CD4-positive, alpha-beta T cell treated with Interleukin-4 for 4 hours (primary cell): Measurements from ENCODE around the gene LRTM1.

Experiments used
- DNase-seq: peaks from one replicate; pipeline ENCODE4 v3.0.0-alpha.2; 2020

LRTM1 gene

DNA sequence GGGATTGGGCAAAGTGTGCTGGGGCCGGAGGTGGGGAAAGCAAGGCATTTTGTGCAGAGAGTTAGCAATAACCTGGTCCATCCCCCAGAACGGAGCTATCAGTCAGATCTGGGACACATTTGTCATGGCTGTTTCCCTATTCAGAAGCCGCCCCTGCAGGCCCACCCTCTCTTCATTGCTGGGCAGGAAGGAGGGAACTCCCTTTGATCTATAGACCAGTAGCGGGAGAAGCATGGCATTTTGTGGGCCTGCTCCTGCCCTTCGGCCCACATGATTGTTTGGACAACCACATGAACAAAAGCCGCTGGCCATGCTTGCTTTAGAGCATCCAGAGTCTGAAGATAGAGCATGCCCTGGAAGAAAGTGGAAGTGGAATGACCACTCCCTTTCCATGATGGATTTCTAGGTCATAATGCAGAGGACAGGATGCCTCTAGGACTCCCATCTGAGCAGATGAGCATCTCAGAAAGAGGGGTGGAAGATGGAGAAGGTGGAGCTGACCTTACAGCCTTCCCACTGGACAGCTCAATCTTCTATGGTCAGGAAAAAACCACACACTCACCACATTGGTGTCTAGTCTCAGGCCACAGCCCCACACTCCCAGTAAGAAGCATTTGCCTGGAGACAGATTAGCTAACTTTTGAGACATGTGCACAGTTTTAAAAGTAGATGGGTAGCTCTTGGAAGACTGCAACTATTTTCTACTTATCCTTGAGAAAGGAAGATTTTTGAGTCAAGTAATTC lies 11.9 kb upstream of the LRTM1 start:
- no peak for DNase-seq

DNA sequence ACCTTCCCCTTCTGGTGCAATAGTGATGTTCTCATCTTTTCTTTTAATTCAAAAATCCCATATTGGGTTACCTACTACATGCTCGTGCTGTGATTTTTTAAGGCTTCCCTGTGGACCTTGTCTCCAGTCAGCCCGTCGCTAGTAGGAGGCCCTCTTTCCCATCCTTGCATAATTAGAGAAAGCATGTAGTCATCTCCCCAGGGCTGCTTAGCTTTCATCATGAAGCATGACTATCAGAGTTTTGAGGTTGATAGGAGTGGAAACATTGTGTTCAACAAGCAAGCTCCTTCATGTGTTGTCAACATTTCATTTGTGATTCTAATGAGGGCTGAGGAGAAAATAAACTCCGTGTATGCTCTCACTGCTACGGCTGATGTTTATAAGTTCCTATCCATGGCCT lies 8.7 kb upstream of the LRTM1 start:
- DNase-seq, result no peak

DNA sequence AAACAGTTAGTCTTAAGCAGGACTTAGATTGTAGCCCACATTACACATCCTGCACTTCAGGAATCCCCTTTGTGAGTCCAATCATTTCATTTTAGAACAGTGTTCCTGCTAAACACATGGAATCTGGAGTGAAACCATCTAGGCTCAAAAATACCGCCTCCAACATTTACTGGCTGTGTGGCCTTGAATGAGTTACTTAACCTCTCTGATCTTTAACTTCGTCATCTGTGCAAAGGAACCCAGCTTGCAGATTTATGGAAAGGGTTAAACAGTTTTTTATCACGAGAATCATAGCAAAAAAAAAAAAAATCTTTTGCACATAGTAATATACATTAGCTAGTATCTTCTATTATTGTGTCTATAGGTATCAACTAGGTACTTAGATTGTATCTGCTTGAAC lies 8.0 kb upstream of the LRTM1 start:
- no peak for DNase-seq

DNA sequence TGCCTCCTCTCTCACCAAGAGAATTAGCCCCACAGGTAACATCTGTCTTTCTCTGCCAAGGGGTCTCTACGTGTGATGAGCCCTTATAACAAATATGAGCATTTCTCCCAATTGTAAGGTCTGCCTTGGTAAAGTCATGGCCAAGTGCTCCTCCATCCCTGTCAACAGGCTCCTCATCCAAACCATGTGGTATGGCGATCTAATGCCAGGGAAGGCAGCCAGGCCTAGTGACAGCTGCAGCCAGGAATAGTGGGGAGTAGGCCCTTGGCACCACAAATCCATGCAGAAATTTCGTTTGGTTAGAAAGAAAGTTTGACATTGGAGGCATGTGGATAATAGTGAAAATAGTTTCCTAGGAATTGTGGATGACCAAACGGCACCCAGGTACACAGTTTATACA lies 4.7 kb upstream of the LRTM1 start:
- no peak for DNase-seq

DNA sequence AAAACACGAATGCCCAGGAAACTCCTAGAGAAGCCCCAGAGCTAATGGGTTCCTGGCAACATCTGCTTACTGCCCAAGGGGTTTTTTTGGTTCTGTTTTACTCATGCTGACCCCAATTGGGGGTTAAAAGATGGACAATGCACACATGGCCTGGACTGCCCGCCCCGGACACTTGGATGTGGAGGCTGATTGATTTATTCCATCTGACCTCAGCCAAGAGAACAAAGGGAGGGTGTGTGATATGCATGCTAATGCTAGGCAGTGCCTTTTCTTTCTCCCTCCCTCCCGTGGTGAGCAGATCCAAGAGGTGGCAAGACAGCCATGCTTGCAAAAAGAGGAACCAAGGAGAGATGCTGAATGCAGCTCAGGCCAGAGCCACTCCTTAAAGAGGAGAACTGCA lies 3.3 kb upstream of the LRTM1 start:
- no peak for DNase-seq

DNA sequence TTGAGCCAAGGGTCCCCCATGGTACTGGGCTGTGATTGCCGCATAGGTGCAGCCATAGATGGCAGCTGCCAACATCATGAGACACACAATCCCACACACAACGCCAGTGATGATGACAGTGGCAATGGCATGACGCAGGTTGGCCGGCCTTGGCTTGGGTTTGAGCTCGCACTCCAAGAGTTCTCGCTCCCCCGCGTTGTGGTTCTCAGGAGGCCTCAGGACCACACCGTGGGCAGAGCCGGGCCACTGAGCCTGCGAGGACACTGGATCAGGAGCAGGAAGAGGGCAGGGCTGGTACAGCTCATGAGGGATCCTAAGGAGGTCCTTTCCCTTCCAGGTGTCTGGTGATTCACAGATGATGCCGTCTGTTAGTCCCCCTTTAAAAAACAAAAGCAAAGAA lies 9.3 kb downstream of the LRTM1 start:
- DNase-seq, result no peak

DNA sequence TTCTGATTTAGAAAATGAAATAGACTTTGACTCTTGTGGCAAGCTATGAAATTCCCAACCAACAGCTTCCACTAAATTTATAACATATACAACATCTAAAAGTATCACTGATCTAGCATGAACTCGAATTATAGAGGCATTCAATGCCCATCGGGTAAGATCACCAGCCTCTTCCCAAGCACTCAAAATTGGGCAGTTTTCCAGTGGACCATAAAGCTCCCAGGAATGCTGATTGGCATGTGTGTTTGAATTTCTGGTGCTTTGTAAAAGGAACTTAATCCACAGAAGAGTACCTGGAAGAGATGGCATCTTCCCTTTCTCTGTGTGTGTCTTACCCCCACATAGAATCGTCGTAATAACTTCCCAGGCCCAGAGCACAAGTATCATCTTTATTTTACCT lies 10.0 kb downstream of the LRTM1 start:
- DNase-seq, result no peak

DNA sequence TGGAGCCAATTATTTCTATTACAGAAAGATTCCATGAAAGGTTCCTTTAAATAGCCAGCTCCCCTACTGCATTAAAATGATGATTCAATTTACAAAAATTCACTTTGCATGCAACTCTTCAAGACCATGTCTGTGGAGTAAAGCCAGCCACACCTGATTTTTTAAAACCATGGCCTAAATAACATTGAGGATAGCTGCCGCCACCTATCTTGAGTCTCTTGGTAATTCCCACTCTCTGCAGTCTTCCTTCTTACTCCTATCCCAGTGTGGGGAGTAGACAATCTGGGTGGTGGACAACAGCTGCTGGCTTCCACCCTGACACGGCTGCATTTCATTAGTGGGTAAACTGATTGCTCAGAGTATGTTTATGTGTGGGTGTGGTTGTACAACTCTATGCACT lies 10.7 kb downstream of the LRTM1 start:
- no peak for DNase-seq

DNA sequence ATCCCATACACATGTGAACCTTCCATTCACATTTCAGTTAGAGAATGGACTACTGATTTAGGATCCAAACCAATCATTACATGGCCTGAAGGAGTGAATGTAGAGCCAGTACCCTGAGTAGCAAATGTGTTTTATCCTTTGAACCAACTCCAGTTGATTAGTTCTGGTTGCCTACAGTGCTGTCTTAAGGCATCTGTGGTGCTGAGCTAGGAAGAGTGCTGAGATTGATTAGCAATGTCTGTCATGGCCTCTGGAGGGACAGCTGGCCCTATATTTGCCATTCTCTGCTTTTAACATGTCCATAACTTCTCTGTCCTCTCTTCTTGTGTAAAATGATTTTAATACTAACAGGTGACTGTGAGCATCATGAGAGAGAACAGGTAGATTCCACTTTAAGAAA lies 11.1 kb downstream of the LRTM1 start:
- DNase-seq, result no peak

DNA sequence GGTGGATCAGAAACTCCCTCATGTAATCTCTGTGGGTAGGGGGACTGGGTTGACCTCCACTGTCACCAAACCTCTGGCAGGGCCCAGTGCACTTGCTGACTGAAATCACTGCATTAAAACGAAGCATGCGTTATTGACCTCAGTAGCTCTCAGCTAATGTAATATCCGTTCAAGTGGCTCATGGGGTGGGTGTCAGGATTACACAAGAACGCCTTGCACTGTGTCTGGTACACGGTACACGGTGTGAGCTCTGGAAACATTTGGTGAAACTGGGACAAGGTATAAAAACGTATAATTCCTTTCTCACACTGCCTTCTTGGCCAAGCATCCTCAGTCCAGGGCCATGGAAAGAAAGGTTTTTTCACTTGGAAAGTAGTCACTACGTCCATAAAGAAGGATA lies 11.9 kb downstream of the LRTM1 start:
- DNase-seq, result no peak

DNA sequence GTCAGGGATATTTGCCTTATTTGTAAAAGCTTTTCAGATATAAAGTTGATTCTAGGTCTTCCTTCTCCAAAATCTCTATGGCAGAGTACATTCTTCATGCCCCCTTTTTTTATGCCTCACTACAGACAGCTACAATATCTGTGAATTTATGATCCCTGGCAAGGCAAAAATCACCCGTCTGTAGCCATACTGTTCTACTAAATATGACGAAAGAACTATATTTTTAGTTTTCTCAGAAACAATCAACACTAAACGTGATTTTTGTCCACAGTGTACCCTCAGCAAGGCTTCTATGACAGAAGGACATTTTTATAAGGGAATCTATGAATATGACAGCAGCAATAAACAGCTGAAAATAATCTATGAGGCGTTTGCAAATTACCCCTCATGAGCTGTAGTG lies 12.7 kb downstream of the LRTM1 start:
- DNase-seq, result no peak

DNA sequence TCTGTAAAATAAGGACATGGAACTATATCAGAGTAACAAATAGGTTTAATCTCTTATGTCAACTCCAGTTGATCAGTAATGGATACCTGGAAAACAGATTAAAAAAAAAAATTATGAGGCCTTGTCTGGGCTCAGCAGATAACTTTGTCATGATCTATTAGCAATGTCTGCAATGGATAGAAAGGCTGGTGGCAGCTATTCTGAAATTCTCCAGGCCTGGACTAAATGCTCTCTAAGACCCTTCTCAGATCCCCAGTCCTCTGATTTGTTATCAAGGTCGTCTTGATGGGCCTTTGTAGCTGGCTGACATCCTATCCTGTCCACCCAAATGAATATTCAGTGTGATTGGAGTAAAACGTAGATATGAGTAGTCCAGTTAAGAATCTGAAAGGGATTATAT lies 13.7 kb downstream of the LRTM1 start:
- DNase-seq, result no peak

DNA sequence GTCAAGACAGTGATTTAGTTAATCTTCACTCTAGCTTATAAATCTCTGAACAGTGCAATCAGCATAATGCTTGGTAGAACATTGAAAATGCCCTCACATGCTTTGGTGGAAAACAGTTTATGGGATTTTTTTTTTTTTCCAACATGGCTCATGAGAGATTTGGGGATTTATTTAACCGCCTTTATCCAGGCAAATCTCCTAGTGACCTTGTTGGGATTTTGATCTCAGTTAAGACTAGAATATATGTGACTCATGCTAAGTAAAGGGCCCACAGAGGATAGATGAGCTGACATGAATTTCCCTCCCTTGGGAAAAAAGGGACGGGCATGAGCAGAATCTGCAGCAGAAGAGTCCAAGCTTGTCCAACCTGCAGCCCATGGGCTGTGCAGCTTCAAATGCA lies 18.7 kb downstream of the LRTM1 start:
- DNase-seq, result no peak

DNA sequence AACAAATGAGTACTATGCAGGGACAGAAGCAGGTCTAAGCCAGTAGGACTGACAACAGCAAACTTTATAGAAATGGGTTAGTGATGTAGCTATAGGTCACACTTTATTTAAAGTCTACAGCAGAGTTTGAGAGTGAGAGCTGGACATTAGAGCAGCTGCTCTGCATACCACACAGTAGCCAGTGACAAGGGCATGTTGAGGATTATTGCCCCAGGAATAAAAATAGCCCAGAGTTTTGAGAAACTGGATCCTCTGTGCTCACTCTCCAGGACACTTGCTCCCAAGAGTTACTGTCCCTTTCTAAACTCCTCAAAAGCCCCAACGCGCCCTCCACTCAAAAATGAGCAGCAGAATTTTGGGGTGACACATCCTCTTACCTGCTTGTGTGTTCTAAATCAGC lies 21.1 kb downstream of the LRTM1 start:
- DNase-seq, result no peak

DNA sequence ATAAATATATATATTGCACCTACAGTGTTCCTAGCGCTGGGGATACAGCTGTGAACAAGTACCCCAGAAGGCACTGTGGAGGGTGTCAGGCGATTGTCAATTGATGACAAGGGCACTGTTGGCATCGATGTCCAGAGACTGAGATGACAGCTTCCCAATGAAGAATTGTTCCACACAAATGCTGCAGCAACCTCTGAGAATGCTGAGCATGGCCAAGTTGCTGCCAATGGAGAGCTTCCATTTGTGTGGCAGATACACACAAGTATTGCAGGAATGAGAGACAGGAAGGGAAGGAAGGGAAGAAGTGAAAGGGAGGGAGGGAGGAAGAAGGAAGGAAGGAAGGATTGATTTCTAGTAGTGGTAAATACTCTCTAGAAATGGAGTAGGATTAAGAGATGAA lies 21.9 kb downstream of the LRTM1 start:
- DNase-seq, result no peak

DNA sequence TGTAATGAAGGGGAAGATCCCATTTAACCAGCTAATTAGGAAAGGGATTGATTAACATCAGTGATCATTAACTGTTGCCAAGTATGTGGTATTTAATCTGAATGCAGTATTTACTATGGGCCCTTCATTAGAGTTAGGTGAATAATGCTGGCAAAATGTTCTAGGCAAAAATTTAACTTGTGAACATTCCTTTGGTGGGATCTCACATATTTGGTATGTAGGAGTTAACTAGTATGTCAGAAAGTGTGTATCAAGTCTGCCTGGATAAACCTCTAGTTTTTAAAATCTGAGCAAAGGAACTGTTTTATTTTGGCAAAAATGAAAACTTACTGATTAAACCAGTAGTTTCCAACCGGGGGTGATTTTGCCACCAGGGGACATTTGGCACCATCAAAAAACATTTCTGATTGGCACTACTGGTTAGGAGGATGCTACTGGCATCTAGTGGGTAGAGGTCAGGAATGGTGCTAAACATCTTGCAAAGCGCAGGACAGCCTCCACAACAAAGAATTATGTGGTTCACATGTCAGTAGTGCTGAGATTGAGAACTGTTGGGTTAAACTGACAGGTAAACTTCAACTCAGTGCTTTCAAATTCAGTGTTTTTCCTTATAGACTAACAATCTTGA lies 22.5 kb downstream of the LRTM1 start:
- DNase-seq, result no peak

DNA sequence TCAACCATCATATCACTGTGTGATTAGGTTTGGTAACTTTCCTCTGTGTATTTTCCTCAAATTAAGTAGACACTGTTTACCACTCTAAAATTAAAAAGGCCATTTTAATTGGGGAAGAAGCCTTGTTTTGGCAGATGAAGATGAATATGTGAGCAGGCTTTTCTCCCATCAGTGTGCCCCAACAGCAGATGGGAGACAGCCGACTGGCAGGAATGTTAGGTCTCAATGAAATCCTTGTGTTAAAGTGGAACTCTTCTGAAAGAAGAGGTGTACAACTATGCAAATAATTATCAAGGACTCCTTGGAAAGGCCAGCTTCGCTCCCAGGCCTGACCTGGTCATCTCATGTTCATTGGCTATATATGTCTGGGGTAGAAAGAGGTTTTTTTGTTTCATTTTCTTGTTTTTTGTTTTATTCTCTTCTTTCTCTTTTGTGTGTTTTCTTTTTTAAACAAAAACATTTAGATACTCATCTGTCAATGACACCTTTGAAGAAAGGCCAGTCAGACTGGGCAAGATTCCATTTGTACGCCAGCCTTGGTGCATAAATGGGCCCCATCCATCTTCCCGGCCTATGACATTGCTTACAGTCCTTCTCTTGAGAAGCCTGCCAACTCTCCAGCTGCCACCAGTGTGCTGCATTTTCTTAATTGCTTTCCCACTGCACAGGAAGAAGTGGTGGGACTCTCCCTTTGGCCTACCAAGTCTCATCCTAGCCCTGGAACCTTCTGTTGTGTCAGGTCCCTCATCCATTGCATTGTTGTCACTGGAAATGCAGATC lies 25.8 kb downstream of the LRTM1 start:
- DNase-seq, result no peak

DNA sequence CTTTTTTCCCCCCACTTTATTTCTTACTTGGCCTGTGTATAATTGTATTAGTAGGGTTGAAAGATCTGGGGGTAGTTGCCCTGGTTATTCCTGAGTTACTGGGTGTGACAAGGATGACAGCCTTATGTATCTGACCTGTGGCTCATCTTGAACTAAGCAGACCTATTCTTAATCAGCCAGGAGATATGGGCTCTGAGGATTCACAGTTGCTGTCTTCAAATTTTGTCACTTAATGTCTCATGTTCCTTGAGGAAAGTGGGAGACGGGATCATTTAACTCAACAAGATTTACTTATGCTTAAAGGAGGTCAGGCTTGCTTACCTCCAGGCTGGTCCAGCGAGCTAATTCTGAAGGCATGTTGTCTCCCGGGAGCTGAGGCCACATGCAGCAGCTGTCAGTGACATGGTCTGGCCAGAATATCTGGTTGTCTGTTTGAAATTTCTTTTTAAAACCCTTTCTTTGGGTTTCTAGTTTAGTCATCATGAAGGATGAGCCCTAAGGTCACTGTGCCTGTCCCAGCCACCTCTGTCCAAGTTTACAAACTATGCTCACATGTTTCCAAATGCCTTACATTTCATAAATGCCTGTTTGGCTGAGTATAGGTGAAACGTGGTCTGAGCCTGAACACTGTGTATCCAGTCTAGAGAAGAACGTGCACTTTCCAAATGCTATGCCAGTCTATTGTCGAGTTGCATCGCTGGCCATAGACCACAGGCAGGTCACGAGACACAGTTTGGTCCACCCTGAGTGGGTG lies 26.8 kb downstream of the LRTM1 start:
- no peak for DNase-seq

DNA sequence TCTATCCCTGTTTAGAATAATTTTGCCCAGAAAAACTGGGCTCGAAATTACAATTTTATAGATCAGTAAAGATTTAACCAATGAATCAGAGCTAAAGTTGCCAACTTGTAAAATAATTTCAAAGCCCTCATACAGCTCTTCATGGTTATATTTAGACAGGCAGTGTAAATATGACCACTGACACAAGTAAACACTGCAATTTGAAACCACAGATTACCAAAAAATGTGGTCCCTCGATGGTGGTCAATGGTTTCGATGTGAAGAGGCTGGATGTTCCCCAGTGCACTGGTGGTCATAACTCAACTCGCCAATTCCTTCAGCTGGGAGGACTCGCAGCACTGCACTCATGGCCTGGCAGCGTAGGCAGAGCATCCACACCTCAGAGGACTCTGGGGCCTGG lies 28.6 kb downstream of the LRTM1 start:
- no peak for DNase-seq

DNA sequence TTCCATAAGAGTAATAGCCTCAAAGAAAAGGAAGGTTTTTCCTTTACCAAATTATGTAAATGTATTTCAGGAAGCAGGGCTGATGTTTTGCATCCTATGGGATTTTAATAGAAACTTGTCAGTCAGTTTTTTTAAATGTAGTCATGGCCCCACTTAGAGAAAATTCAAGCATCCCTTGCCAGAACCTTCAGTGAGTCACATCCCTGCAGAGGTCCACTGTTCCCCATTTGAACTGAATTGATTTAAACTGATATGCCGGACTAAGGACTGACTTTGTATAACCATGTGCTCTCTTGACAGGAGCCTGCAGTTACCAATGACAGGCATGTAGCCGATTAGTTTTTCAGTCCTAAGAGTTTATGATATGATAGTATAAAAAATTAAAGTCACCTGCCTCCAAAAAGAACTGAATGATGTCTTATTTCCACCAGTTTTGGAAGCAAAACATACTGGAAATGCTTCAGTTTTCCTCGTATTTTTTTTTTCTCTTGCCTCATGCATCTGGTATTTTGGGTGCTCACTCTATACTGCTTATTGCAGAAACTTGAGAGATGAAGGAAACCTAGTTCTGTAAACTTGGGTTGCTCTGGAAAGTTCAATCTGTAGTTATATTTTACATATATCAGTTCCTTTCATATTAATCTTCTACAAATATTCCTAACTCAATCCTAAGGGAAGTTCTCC lies 30.7 kb downstream of the LRTM1 start:
- no peak for DNase-seq

DNA sequence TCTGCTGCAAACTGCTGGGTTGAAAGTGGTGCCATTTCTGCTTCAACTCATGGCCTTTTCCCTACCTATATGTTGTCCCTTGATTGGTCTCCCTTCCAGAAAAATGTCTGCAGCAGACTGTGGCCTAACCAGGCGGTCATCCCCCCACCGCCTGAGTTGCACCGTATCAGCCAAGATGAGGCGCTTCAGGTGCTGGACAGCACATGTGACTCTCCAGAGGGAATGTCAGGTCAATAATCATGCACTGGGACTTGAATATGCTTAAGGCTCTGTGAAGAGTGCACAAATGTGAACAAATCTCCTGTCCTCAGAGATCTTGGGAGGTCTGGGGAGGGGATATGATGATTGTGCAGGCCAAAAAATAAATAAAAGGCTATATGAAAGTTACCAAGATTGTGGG lies 32.2 kb downstream of the LRTM1 start:
- DNase-seq, result no peak

DNA sequence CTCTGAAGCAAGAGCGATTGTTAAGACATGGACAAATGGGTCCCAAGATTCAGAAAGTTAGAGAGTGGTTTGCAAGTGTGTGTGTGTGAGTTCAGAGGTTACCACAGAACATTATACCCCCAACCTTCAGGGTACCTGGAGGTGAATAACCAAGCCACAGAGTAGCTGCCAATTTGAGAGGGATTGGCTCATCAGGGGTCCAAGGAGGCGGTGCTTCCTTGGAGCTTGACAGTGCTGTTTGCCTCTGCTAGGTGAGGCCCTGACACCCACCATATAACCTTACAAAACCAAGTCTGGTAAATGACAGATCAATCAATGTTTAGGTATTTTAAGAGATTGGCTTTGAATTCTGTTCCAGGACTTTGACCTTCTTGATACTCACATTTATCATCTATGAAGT lies 35.7 kb downstream of the LRTM1 start:
- DNase-seq, result no peak

DNA sequence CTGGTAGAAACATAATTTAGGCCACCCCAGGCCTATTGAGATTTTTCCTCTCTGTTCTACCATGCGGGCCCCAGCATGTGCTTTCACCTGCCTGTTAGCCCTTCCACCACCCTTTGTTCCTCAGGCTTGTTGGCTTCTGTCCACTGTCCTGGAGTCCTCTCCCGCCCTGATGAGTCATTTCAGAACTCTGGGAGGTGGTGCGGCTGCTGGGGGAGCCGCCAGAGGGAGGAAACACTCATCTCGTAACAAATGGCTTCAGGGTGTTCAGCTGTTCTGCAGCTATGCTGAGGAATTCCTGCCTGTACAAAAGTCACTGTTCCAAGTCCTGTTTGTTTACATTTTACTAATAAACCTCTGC lies 36.3 kb downstream of the LRTM1 start:
- no peak for DNase-seq
